ENCODE measurements around the gene SPDYE6. TPM values are rescaled to one million over a fixed set of nuclear protein-coding genes. Genes with fewer than 3 reads are reported as not detected.

SPDYE6 gene
- total RNA-seq, 3 donors from 2014 or later, result 0.33 TPM; not detected in 2

Other genes starting within 250 kb of the SPDYE6 start
- 1 to 10 TPM; 1.6 to 6.6 (median 4.0) TPM for gene SH2B2, start 69.6 kb downstream of the SPDYE6 start, total RNA-seq
- gene PRKRIP1, start 39.9 kb upstream of the SPDYE6 start, total RNA-seq, result 10 to 100 TPM; 17.3 to 30.5 (median 29.7) TPM
- gene ORAI2, start 77.1 kb upstream of the SPDYE6 start, total RNA-seq, result 10 to 100 TPM in 2 of 3 donors, 1 to 10 TPM in 1; 8.3 to 24.9 (median 18.1) TPM
- 10 to 100 TPM; 15.1 to 28.5 (median 17.8) TPM for gene ALKBH4, start 108.4 kb upstream of the SPDYE6 start, total RNA-seq
- gene LRWD1, start 108.5 kb upstream of the SPDYE6 start, total RNA-seq, result 10 to 100 TPM in 2 of 3 donors, 1 to 10 TPM in 1; 7.4 to 20.6 (median 11.6) TPM
- gene POLR2J, start 122.5 kb upstream of the SPDYE6 start, total RNA-seq, result 10 to 100 TPM; 14.3 to 24.2 (median 22.3) TPM
- 10 to 100 TPM in 1 of 3 donors, 1 to 10 TPM in 2; 3.7 to 11.1 (median 7.2) TPM for gene RASA4B, start 161.3 kb upstream of the SPDYE6 start, total RNA-seq
- 1 to 10 TPM in 2 of 3 donors, under 1 TPM in 1; 0.98 to 5.7 (median 5.1) TPM for gene UPK3BL2, start 187.3 kb upstream of the SPDYE6 start, total RNA-seq
- gene SPDYE2, start 194.8 kb upstream of the SPDYE6 start, total RNA-seq, result not detected
- gene POLR2J3, start 216.1 kb upstream of the SPDYE6 start, total RNA-seq, result 10 to 100 TPM; 13.5 to 16.5 (median 15.1) TPM

Measured in breast epithelium (tissue), 3 donors.